OCI-LY7 (cell line): ENCODE data around the gene ELL3. TPM values are rescaled to one million over a fixed set of nuclear protein-coding genes. Genes with fewer than 3 reads are reported as not detected.
"Not testable (repeated sequence)": the region's sequence is repeated elsewhere in the genome, so short reads cannot be mapped to it uniquely, and the experiment has no call there.

Experiments used
- Bru-seq: library from RNA; stranded (reverse); fragments of 400-500 nt; gene quantifications from one replicate; lab custom pipeline; 2021; lab: Mats Ljungman, UMichigan
- BruChase-seq, 2 experiments: library from RNA; stranded (reverse); fragments of 400-500 nt; gene quantifications; one replicate each; lab custom pipeline; 2021; lab: Mats Ljungman, UMichigan
- BruUV-seq: library from RNA; stranded (reverse); fragments of 400-500 nt; replicated peaks from 2 replicates; lab custom pipeline; 2021; lab: Mats Ljungman, UMichigan
- CTCF ChIA-PET: fragments of 300-600 bp; sonication (Branson Sonifier 250); formaldehyde crosslinking; loops from one replicate; lab custom pipeline; 2022; ENCODE audit warnings: antibody characterized with exemption; ENCODE audit not compliant: unreplicated experiment; lab: Charles Lee
- POLR2A ChIA-PET: fragments of 300-600 bp; sonication (Branson Sonifier 250); formaldehyde crosslinking; loops from one replicate; lab custom pipeline; 2022; ENCODE audit warnings: antibody characterized with exemption; lab: Charles Lee
- DNase-seq: peaks from one replicate; pipeline ENCODE4 v3.0.0-alpha.2; 2015; ENCODE audit warnings: low spot score
- H2AFZ ChIP-seq: fragments of 200-600 bp; sonication (generic), shearing (Covaris generic); 2 replicates; pipeline ENCODE4 v1.6.1; 2014; ENCODE audit warnings: mild to moderate bottlenecking, antibody characterized with exemption, low read length, moderate library complexity
- H3K27ac ChIP-seq: fragments of 200-600 bp; sonication (generic); 2 replicates; pipeline ENCODE4 v1.5.1; 2014; ENCODE audit warnings: mixed run types, low read depth, mild to moderate bottlenecking, moderate library complexity, low read length, inconsistent platforms; ENCODE audit not compliant: poor library complexity, severe bottlenecking
- H3K36me3 ChIP-seq: fragments of 200-600 bp; sonication (generic); 2 replicates; pipeline ENCODE4 v1.6.1; 2014; ENCODE audit warnings: mild to moderate bottlenecking, antibody characterized with exemption, low read length, moderate library complexity, mixed read lengths; ENCODE audit not compliant: insufficient read depth
- H3K4me1 ChIP-seq: fragments of 200-600 bp; sonication (generic); 2 replicates; pipeline ENCODE4 v1.5.1; 2014; ENCODE audit warnings: mild to moderate bottlenecking, low read length; ENCODE audit not compliant: insufficient read depth, poor library complexity, severe bottlenecking
- H3K4me2 ChIP-seq: fragments of 200-600 bp; sonication (generic); 2 replicates; pipeline ENCODE4 v1.6.1; 2014; ENCODE audit warnings: mild to moderate bottlenecking, low read length
- H3K4me3 ChIP-seq: fragments of 200-600 bp; sonication (generic); 2 replicates; pipeline ENCODE4 v1.5.1; 2014; ENCODE audit warnings: mild to moderate bottlenecking, low read depth, low read length; ENCODE audit not compliant: poor library complexity, severe bottlenecking
- H3K79me2 ChIP-seq: fragments of 200-600 bp; sonication (generic); 2 replicates; pipeline ENCODE4 v1.6.1; 2016; ENCODE audit warnings: low read depth, mild to moderate bottlenecking, low read length, moderate library complexity, mixed read lengths; ENCODE audit not compliant: insufficient read depth
- H3K9me2 ChIP-seq: fragments of 200-600 bp; sonication (generic); 2 replicates; pipeline ENCODE4 v1.6.1; 2016; ENCODE audit warnings: mild to moderate bottlenecking, low read length, mixed read lengths; ENCODE audit not compliant: insufficient read depth
- H3K9me3 ChIP-seq: fragments of 200-600 bp; sonication (generic); 2 replicates; pipeline ENCODE4 v1.6.1; 2014; ENCODE audit warnings: mild to moderate bottlenecking, mixed run types, low read length, mixed read lengths
- H4K20me1 ChIP-seq: fragments of 200-600 bp; sonication (generic); 2 replicates; pipeline ENCODE4 v1.6.1; 2014; ENCODE audit warnings: mild to moderate bottlenecking, antibody characterized with exemption, low read length, moderate library complexity, mixed read lengths; ENCODE audit not compliant: insufficient read depth
- CTCF ChIP-seq: fragments of 200-600 bp; sonication (generic); conservative IDR thresholded peaks from 2 replicates; pipeline ENCODE4 v1.5.1; 2014; ENCODE audit warnings: mild to moderate bottlenecking, antibody characterized with exemption, low read length, moderate library complexity, mixed read lengths
- EZH2phosphoT487 ChIP-seq: fragments of 200-600 bp; sonication (generic); IDR thresholded peaks from 2 replicates; pipeline ENCODE4 v1.6.1; 2018; ENCODE audit warnings: low read depth, borderline replicate concordance, mild to moderate bottlenecking, mixed run types, antibody characterized with exemption, low read length, moderate library complexity, mixed read lengths
- intact Hi-C: fragments of 100-400 bp; cut with micrococcal nuclease; formaldehyde crosslinking; loops from one replicate; pipeline ENCODE4 v1.10.0; 2022; ENCODE audit not compliant: unreplicated experiment
- long read RNA-seq: library from polyadenylated mRNA; stranded (forward); transcript quantifications from one replicate; pipeline ENCODE4 v2.0.0, GENCODE V29; 2022
- total RNA-seq, 2 experiments: library from RNA; depleted of rRNA in 1 of 2; stranded (reverse); fragments of >200 nt in 1 of 2; shearing (Covaris generic) in 1 of 2; gene quantifications; 2 replicates each; pipeline ENCODE4 v1.2.3, GENCODE V29; 2014 to 2022

The ELL3 gene
- total RNA-seq (2014; rRNA removed; shearing (Covaris generic)) (296 and 306 TPM in 2 replicates), total RNA-seq (2022) (116 and 134 TPM in 2 replicates), Bru-seq, nascent RNA (percentile 71 among the genes with signal in this experiment), BruChase-seq, experiment 1, labeled RNA remaining after a 6-hour chase (percentile 79 among the genes with signal in this experiment), BruChase-seq, experiment 2, labeled RNA remaining after a 2-hour chase (percentile 87 among the genes with signal in this experiment)
- long read RNA-seq, transcript ELL3-201 (11 exons, 2,352 nt), result major isoform, 250 of 386 reads
- long read RNA-seq, partial matches to known transcripts, result 40 of 386 reads
- long read RNA-seq, other reads (novel, unspliced or antisense), result 92 of 386 reads

GRCh38 chr15:43776718-43777266, at the start of gene ELL3:
TSS of gene ELL3 (minus strand) at chr15:43776966. CDS start at chr15:43776901, 65 bp downstream.
- Histone ChIP-seq H3K9me2 (no peaks in the 10 kb centered on the region), H3K4me2 (peak within 1 kb of the TSS; percentile 85), H3K4me1 (peaks cover 66% of the 10 kb centered on the region), H4K20me1 (peaks cover 28% of the 10 kb centered on the region), H3K4me3 (peak within 1 kb of the TSS; percentile 79), H3K79me2 (peaks cover 52% of the 10 kb centered on the region), H3K27ac (peak within 1 kb of the TSS; percentile 91), H3K36me3 (peaks cover 48% of the 10 kb centered on the region), H3K9me3 (no peaks in the 10 kb centered on the region), H2AFZ (peak within 1 kb of the TSS; percentile 15; the same call in 1 of the 2 replicates)
- TF ChIP-seq EZH2phosphoT487 (no peak), CTCF (no peak)
- peak; percentile 89 for DNase-seq
- CTCF ChIA-PET, result interaction anchor here (0.6 to 1.4 kb wide), 4 partner anchors 13 to 51 kb away, joined by 3 to 5 read pairs (median 4); no protein-coding TSS in a partner anchor
- intact Hi-C loops, result loop anchor here (1.0 to 2.0 kb wide), 4 partner anchors 13 to 52 kb away; no protein-coding TSS in a partner anchor
- no TSS peak for BruUV-seq
- POLR2A ChIA-PET, result interaction anchor here (0.6 to 7.0 kb wide), 14 partner anchors 12 to 992 kb away, joined by 4 to 98 read pairs (median 10); partner anchors contain the start of genes HYPK, MFAP1, PDIA3 and SERF2

- Histone ChIP-seq H3K9me2 (no peaks in the 10 kb centered on the region), H2AFZ (no peak overlapping the region), H3K4me2 (peak overlapping the region; percentile 64; the same call in 1 of the 2 replicates), H3K4me3 (peak overlapping the region; percentile 95), H3K4me1 (peaks cover 54% of the 10 kb centered on the region), H4K20me1 (peaks cover 9% of the 10 kb centered on the region), H3K9me3 (no peaks in the 10 kb centered on the region; the same call in 1 of the 2 replicates), H3K36me3 (peaks cover 54% of the 10 kb centered on the region), H3K27ac (peak overlapping the region; percentile 86), H3K79me2 (peaks cover 95% of the 10 kb centered on the region)
- ChIA-PET CTCF (no interaction called here), POLR2A (interaction anchor here (1.1 to 9.7 kb wide), 3 partner anchors 15 to 36 kb away, joined by 3 to 150 read pairs (median 47); partner anchors contain the start of gene SERF2)
- no peak for TF ChIP-seq EZH2phosphoT487
- TF ChIP-seq CTCF, result no peak
- no peak for DNase-seq
- intact Hi-C loops, result no loop called here
- BruUV-seq, result no TSS peak
These were observed 49.3 kb upstream of the ELL3 start for GRCh38 chr15:43826029-43826507.

- peaks cover 95% of the 10 kb centered on the region for H3K79me2 ChIP-seq
- BruUV-seq, H3K9me2 ChIP-seq, DNase-seq, H2AFZ ChIP-seq, H3K9me3 ChIP-seq, H4K20me1 ChIP-seq, intact Hi-C loops, CTCF ChIA-PET: not testable (repeated sequence)
- peak overlapping the region; percentile 86 for H3K27ac ChIP-seq
- peaks cover 54% of the 10 kb centered on the region for H3K36me3 ChIP-seq
- H3K4me2 ChIP-seq, result peak overlapping the region; percentile 64
- POLR2A ChIA-PET, result interaction anchor here (0.8 to 9.7 kb wide), 9 partner anchors 12 to 465 kb away, joined by 3 to 150 read pairs (median 5); partner anchors contain the start of genes ELL3 and SERF2
- H3K4me3 ChIP-seq, result peak overlapping the region; percentile 94
- peaks cover 50% of the 10 kb centered on the region for H3K4me1 ChIP-seq
These were observed 48.5 kb upstream of the ELL3 start for GRCh38 chr15:43825305-43825704.
